SKM-1 (cell line): ENCODE data around the gene OPN4.

Source experiments
- DNase-seq: peaks from one replicate; lab custom pipeline; 2025; ENCODE audit not compliant: unreplicated experiment; lab: John Stamatoyannopoulos, UW

Gene OPN4

DNA sequence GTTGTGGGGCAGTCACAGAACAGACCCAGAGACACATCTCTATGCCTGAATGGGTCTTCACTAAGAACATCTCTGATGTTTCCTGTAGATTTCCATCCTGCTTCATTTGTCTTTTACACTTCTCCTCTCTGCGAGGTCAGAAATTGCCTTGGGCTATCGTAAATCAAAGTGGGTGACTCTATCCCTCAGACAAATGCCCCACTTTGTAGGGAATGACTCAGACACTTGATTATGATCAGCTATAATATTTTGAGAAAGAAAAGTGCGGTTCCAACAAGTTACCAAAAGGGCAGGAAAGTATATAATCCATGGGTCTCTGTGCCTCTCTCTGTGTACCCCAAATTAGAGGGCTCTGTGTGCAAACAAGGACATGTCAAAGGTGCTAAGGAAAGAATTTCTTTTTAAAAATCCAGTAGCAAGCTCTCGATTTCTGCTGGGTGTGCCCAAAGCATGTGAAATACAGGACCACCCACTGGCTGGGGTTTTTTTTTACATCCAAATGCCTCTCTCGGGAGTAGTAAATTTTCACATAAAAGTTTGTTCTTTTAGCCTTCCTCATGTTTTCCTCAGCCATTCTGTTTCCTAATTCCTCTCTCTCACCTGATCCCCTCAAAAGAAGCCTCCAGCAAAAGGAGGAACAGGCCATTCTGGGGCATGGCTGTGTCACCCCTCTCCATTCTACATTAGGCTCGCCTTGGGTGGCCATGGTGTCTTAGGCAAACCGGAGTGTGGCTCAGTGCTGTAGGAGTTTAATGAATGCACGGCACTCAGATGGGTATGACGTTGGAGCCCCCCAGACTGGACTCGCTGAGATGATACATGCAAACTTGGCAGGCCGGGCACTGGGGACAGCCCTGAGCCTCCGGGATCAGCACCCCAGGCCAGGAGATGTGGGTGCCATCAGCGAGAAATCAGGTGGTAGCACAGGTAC, 6.3 kb upstream of the OPN4 start:
- DNase-seq = no peak

- no peak for DNase-seq
These were observed 5.5 kb upstream of the OPN4 start for GRCh38 chr10:86648704-86649427.

GRCh38 chr10:86649471-86650150, 4.7 kb upstream of the OPN4 start:
- no peak for DNase-seq

DNA sequence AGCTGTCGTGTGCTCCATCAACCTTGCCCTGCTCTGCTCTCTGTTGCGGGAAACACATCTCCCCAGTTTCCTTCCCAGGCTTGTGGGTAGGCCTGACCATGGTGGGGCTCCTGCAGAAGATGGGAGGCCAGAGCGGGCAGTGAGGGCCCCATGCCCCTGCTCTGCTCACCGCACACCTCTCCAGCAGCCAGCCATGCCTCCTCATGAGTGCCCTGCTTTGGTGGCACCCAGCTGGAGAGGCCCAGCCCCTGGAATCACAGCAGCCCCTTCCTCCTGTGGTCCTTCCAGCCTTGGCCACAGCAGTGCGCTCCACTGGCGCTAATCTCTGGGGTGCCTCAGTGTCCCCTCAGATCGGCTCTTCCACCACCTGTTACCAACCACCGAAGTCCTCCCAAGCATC, 4.2 kb upstream of the OPN4 start:
- DNase-seq = no peak

GRCh38 chr10:86651021-86651471, 3.3 kb upstream of the OPN4 start:
- no peak for DNase-seq

GRCh38 chr10:86651631-86652331, 2.6 kb upstream of the OPN4 start:
- no peak for DNase-seq

DNA sequence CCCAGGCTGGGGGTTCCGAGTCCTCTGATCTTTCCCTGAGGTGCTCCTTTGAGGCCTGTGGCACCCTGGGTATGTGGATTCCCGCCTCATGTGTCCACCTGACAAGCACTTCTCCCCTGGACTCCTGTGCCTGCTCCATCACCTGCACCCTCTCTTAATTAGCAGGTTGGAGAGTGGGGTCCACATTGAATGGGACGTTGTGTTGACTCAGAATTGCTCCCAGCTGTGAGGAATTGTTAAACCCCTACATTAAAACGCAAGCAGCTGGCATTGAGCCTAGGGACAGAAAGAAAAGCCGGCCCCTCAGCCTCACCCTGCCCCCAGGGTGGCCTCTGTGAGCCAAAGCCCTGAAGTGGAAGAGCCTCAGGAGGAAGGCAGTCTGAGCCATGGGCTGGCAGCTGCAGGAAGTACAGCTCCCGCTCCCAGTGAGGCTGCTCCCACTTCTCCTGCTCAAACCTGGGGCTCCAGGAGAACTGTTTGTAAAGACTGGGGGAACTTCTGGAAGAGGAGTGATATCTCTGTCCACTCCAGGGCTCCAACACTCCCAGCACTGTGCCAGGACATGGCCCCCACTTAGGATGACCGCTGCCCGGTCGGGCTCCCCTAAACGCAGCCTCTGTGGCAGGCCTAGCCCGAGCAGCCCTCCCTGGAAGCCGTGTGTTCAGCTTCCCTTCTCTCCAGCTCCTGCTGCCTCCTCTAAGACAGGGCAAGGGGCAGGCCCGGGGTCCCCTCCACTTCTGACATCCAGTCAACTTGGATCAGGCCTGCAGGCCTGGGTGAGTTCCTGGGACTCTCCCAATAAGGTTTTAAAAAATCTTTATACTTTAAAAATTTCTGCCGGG, 1.8 kb upstream of the OPN4 start:
- DNase-seq = no peak

DNA sequence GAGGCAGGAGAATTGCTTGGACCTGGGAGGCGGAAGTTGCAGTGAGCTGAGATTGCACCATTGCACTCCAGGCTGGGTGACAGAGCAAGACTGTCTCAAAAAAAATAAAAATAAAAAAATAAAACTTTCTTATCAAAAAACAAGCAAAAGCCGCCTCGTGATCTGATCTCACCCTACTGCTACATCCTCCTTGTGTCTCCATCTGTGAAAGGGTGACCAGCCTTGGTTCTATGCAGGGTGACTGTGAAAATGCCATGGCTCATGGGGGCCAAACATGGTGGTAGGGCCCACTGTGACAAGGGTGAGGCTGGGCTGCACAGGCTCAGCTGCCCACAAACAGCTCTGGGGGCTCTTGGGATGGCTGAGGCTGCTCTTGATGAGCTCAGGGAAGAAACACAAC, 968 bp upstream of the OPN4 start:
- no peak for DNase-seq

- DNase-seq = no peak
These were observed 360 bp upstream of the OPN4 start for GRCh38 chr10:86653987-86654386.

- DNase-seq = no peak
These were observed 810 bp downstream of the OPN4 start for GRCh38 chr10:86655173-86655540.

GRCh38 chr10:86655596-86655995, 1.2 kb downstream of the OPN4 start:
- DNase-seq = no peak

- no peak for DNase-seq
These were observed 2.7 kb downstream of the OPN4 start for GRCh38 chr10:86657011-86657395.

DNA sequence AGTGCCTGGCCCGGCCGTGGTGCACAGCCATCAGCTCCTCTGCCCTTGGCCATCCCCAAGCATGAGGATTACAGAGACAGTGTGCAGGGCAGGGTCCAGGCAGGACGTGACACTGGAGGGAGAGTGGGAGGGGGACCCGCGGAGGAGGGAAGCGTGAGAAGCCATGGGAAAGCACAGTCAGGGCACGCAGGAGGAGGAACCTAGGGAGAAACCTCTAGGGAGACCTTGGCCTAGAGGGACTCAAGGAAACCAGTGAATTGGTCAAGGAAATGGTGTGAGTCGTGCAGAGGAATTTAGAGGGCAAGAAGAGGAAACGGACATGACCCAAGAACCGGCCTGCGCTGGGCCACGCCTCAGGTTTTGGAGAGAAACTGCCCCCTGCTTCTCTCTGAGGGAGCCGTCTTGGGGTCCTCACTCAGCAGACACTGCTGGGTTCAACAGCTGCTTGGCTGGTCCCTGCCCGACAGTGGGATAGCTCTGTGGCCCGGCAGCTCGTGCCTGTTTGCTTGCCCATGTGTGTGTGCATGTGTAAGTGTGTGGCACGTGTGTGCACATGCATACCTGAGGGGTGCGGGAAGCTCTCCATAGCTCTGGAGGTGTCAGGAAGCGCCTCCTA, 3.2 kb downstream of the OPN4 start:
- DNase-seq = no peak

DNA sequence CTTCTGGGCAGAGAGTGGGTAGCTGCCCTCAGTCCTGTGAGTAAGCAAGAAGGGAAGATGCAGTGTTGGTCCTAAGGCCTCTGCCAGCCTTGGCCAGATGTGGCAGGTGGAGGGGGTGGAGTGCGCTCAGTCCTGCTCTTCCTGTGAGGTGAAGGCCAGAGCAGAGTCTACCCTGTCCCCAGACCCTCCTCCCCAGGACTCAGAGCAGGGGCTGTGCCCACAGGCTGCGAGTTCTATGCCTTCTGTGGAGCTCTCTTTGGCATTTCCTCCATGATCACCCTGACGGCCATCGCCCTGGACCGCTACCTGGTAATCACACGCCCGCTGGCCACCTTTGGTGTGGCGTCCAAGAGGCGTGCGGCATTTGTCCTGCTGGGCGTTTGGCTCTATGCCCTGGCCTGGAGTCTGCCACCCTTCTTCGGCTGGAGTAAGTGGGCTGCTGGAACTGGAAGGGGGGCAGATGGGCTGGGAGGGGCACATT, 4.0 kb downstream of the OPN4 start:
- no peak for DNase-seq

DNA sequence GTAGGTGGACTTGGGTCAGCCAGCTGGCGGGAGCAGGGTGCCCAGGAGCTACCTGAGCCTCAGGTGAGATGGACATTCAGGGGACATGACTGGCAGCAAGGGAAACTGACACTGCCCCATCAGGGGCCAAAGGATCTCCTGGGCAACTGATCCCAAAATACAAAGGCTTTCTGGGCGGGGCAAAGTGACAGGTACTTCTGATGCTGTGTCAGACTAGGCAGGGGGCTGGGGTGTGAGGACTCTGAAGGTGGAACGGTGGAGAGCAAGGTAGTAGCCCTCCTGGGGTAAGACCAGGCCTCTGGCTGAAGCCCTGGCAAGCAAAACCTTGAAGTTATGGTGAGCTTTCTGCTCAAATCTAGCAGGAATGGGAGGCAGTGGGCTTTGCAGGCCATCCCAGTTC, 4.4 kb downstream of the OPN4 start:
- DNase-seq = no peak

GRCh38 chr10:86659161-86659691, 4.9 kb downstream of the OPN4 start:
- no peak for DNase-seq

GRCh38 chr10:86659721-86660453, 5.5 kb downstream of the OPN4 start:
- no peak for DNase-seq

GRCh38 chr10:86661161-86662025, 7.0 kb downstream of the OPN4 start:
- no peak for DNase-seq
